DMS153 treated with DMSO at 0.1 percent for 48 hours (cell line): ENCODE measurements around the gene ATG7.
"Not testable (repeated sequence)": the region's sequence is repeated elsewhere in the genome, so short reads cannot be mapped to it uniquely, and the experiment has no call there.

Experiments
- DNase-seq: peaks from one replicate; lab custom pipeline; 2025; ENCODE audit not compliant: unreplicated experiment; lab: John Stamatoyannopoulos, UW

Gene ATG7

DNA sequence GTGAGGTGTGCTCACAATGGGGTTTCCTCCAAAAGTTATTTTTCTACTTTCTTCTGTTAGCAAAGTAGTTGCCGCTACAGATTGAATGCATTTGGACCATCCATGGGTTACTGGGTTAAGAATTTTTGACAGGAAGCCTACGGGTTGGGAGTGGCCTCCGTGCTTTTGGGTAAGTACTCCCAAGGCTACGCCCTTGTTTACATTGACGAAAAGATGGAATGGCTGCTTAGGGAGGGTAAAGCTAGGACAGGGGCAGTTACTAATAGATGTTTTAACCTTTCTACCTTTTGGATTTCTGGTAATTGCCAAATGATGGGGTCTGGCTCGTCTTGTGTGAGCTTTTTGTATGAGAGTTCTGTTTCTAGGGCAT is 20.4 kb upstream of the ATG7 start:
- no peak for DNase-seq

DNA sequence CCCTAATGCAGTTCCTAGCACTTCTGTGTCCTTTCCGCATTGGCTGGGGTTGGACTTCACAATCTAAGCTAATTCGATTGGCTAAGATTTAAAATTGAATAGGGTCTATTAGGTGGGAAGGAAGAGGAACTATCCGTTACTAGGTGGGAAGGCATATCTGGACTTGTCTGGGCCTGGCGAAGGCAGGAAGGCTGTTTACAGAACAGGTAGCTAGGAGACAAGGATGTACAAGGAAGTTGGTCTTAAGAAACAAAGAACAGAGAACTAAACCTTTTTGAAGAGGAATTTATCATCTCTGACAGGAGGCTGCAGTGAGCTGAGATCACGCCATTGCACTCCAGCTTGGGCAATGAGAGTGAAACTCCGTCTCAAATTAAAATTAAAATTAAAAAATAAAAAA is 17.3 kb upstream of the ATG7 start:
- DNase-seq: no peak

- not testable (repeated sequence) for DNase-seq
These were observed 16.7 kb upstream of the ATG7 start for GRCh38 chr3:11255537-11255936.

GRCh38 chr3:11258958-11259357 is 13.2 kb upstream of the ATG7 start:
- DNase-seq: no peak

- DNase-seq: no peak
These were observed 11.7 kb upstream of the ATG7 start for GRCh38 chr3:11260460-11260859.

- no peak for DNase-seq
These were observed 3.2 kb upstream of the ATG7 start for GRCh38 chr3:11269007-11269406.

- DNase-seq: no peak
These were observed 843 bp downstream of the ATG7 start for GRCh38 chr3:11272906-11273574.

- DNase-seq: no peak
These were observed 1.7 kb downstream of the ATG7 start for GRCh38 chr3:11273891-11274291.

DNA sequence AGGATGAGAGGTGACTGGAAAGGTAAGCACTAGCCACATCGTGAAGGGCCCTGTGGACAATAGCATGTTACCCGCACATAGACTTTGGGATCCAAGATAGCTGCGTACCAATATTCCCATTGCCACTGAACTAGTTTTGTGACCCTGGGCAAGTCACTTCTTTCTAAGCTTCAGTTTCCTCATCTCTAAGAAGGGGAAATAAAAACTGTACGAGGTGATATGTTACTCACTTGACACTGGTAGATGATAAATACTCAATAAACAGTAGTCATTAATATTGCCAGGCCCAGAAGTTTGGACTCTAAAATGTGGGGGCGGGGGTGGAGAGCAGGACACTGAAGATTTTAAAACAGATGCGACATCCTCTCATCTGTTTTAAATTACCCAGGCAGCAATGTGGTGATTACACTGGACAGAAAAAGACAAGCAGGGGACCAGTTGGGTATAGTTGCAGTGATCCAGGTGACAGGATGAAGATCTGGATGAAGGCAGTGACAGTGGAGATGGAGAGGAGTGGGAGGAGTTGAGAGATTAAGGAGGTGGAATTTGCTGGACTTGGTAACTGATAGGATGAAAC is 2.5 kb downstream of the ATG7 start:
- DNase-seq: no peak

DNA sequence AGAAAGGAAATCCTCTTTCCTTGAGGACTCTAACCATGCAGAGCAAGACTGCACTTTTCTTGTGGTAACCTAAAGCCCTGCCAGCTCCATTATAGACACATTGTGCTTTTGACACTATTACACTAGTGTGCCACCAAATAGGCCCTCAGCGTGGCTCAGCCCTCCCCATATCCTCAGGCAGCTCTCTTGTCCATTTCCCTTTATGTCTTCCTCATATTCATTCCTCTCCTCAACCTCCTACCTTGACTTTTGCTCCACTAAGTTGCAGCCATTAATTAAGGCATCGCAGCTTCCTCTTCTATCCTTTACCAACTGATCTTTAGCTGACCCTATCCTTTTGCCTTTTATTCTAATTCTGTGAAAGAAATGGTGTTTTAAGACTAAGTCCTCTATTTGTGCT is 3.7 kb downstream of the ATG7 start:
- DNase-seq: no peak

- DNase-seq: no peak
These were observed 4.7 kb downstream of the ATG7 start for GRCh38 chr3:11276901-11277300.

DNA sequence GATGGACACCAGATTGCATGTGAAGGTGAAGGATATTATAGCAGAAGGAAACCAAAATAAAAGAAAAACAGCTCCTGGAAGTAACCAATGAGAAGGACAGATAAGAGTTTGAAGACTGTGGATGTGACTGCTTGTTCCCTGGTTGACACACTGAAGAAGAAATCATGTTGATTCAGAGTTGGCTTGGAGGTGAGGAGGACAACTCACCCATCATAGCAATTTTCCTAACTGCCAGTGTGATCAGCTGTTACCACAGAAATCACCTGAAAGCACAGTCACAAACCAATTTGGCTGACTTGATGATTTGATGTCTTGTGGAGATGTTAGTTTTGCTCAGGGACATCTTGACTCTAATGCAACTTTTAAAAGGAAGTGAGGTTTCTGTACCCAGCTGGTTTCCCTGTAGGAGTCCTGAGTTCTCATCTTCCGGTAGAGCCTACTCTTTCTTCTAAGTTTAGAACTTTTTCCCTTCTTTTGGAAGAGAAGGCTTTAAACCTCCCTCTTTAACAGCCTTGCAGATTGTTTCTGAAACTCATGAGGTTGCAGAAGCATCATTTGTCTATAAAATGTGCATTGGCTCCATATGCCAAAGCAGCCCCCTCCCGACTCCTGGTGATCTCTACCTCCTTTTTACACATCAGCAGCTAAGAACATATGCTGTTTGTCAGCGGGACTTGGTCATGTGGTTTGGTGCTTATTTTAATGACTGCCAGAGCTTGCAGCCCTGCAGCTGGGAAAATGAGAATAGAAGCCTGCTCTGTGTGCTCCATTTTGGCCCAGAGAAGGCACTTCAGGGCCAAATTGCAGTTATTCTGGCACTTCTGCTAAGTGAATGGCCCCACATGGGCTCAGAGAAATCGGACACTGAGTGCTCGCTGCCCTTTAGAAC is 10.3 kb downstream of the ATG7 start:
- DNase-seq: no peak

- DNase-seq: no peak
These were observed 10.9 kb downstream of the ATG7 start for GRCh38 chr3:11283139-11283475.

DNA sequence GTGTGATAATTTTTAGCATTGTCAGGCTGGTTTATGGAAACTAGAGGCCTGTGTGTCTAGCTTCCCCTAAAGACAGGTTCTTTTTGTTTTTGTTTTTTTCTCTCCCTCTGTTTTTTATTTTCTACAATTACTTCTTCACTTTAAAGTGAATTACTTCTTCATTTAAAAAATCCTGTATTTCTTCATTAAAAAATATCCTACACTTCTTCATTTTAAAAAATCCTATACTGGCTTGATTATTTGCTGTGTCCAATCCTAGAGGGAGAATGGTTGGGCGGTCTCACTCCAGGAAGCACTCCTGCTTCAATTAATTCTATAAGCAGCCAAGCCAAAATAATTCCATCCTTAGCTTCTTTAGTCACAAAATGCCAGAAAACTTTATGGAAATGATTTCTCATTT is 11.8 kb downstream of the ATG7 start:
- no peak for DNase-seq

DNA sequence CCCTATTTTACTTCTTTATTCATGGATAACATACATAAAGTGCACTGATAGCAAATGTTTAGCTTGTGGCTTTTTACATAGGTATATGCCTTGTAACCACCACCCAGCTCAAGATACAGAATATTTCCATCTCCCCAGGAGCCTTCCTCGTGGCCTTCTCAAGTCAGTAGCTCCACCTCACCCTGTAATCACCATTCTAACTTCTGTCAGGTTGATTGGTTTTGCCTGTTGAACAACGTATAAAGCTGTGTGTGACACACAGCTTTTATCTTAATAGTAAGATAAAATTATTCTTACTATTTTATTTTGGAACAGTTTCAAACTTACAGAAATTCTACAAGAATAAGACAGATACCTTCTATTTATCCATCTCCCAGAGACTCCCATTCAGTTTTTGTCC is 13.3 kb downstream of the ATG7 start:
- DNase-seq: no peak

DNA sequence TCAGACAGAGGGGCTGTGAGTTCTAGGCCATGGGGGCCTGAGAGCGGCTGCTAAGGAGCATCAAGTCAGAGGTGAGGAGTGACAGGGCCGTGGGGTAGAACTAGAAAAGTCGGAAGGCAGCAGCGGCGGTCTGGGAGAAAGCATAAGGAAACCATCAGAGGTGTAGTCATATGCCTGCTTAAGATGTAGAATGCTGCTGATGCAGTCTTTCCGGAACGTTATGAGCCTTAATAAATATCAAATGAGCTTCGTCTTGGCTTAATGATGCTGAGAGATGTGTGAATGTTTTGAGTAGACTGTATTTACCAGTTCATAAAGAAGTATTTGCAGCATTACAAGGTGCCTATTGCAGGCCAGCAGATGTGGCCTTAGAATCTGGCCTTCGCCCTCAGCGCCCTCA is 15.2 kb downstream of the ATG7 start:
- no peak for DNase-seq

DNA sequence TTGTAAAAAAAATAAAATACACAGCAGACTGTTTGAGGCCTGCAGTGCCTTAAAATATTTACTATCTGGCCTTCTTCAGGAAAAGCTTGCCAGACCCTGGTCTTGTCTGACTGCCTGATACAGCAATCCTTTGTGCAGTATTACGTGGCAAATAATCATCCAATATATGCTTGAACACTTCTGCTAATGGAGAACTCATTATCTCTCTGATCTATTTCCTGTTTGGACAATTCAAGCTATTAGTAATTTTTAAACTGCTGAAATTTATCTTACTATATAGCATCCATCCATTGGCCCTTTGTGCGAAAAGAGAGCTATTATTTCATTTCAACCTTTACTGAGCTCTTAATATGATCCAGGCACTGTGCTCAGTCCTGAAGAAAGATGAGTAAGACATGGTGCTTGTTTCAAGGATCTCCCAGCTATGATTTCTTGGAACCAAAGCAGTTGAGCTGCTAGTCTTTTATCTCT is 15.9 kb downstream of the ATG7 start:
- DNase-seq: no peak

DNA sequence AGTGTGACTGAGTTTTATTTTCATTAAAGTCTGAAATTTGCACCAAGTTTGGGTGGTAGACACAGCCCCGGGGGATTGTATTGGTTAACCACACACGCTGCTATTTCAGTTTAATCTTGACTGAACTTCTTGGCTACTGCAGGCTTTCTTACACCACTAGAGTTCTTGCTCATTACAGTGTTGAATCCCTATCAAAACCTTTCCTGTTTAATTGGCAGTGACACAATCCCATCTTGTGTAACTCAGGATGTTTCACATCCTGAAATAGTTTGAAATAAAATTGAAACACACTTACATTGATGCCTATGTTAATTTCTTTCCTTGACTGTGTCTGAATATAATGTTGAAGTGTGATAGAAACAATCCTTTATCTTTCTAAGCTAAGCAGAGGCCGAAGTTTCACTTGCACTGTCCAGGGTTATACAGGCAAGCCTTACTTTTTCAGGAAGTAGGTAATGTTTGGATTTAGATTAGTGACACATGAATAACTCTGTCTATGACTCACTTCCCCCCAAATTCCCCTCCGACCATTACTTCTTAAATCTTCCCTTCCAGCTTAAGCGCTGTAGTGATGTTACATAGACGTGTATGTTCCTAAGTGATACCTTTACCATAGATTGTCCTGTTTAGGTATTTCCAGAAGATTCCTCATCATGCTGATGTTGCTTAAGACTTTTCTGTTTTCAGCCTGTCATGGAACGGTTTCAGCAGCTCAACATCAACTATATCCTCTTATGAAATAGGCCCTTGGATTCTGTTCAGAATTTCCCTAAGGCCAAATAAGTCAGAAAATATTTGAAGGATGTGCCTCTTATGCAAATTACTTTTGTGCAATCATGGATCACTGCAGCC is 16.8 kb downstream of the ATG7 start:
- DNase-seq: no peak

GRCh38 chr3:11289864-11290263 is 17.7 kb downstream of the ATG7 start:
- DNase-seq: no peak

DNA sequence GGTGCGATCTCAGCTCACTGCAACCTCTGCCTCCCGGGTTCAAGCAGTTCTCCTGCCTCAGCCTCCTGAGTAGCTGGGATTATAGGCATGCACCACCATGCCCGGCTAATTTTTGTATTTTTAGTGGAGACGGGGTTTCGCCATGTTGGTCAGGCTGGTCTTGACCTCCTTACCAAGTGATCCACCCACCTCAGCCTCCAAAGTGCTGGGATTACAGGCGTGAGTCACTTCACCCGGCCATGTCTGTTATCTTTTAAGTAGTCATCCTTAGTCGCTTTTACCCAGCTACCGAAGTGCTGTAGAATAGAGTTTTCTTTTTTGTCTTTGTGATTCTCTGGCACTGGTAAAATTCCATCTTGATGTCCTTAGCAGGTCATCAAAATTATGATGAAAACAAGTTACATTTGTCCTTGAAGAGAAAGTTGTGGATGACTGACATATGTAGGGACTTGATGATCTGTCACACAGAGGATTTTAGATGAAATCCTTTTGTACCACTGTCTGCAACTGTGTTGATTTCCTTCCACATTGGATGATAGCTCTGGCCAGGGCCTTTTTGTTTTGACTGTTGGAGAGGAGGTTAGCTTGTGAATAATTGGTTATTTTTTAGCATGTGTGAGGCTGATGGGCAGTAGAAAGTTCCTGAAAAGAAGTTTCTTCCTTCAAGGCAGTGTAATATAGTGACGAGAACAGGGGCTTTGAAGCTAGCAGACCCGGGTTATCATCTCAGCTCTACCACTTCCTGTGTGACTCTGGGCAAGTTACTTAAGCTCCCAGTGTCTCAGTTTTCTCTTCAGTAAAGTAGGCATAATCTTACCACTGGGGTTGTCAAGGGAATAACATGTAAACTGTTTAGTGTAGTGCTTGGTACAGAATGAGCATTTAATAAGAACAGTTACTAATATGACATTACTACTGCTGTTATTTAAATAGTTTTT is 18.8 kb downstream of the ATG7 start:
- DNase-seq: no peak
